Ovary (tissue), 9 donors: ENCODE data around the gene SNX30. TPM values are rescaled to one million over a fixed set of nuclear protein-coding genes. Genes with fewer than 3 reads are reported as not detected.

Experiments used
- DNase-seq, 5 donors: peaks; one replicate each; pipeline ENCODE4 v3.0.0-alpha.2; 2019 to 2020
- H3K27ac ChIP-seq, 2 donors: fragments of 200-600 bp; one replicate each; pipeline versions ENCODE4 v1.5.1 to v1.8.0; 2019 to 2022
- H3K27me3 ChIP-seq: fragments of 200-600 bp; one replicate; pipeline ENCODE4 v1.8.0; 2022
- H3K36me3 ChIP-seq: fragments of 200-600 bp; sonication (generic); one replicate; pipeline ENCODE4 v1.5.1; 2019
- H3K4me1 ChIP-seq: one replicate; pipeline ENCODE4 v1.8.1; 2013; ENCODE audit warnings: mild to moderate bottlenecking, moderate library complexity; ENCODE audit not compliant: insufficient read depth
- H3K4me3 ChIP-seq: fragments of 200-600 bp; sonication (generic); one replicate; pipeline ENCODE4 v1.5.1; 2017
- H3K9me3 ChIP-seq, 2 donors: fragments of 200-600 bp in 1 of 2; sonication (generic) in 1 of 2; one replicate each; pipeline versions ENCODE4 v1.5.1 to v1.8.1; 2013 to 2019; ENCODE audit warnings: mild to moderate bottlenecking in 1 of 2, moderate library complexity in 1 of 2
- CTCF ChIP-seq, 3 donors: fragments of 450-650 bp in 2 of 3; fragments of 200-600 bp in 1 of 3; IDR thresholded peaks; one replicate each; pipeline versions ENCODE4 v1.5.1 to v1.8.0; 2016 to 2022; ENCODE audit warnings: antibody characterized with exemption in 3 of 3, mild to moderate bottlenecking in 1 of 3
- EP300 ChIP-seq: sonication (generic); formaldehyde crosslinking; IDR thresholded peaks from one replicate; pipeline ENCODE4 v1.6.1; 2017; ENCODE audit warnings: antibody characterized with exemption
- POLR2A ChIP-seq: fragments of 450-650 bp; IDR thresholded peaks from one replicate; pipeline ENCODE4 v1.6.1; 2017; ENCODE audit warnings: antibody characterized with exemption, mild to moderate bottlenecking, moderate library complexity
- WGBS, 3 donors: extraction: QIAGEN DNeasy Blood & Tissue Kit in 1 of 3; methylation state at CpG; one replicate each; pipeline versions ENCODE4 v1.1.5 to v1.1.7; 2013 to 2017; 5-methylcytosine and 5-hydroxymethylcytosine counted together
- intact Hi-C, 4 donors: fragments of 100-400 bp; cut with DNase I; formaldehyde crosslinking; loops; one replicate each; pipeline versions ENCODE4 v1.11.0 to v1.15.1; 2022 to 2023
- polyA plus RNA-seq, 2 donors: library from polyadenylated mRNA; stranded (reverse); fragments of 200-250 nt in 1 of 2; fragments of 350-450 nt in 1 of 2; fragmentation: Illumina TruSeq in 1 of 2; extraction: RNeasy Lipid Tissue Mini Kit (QIAGEN cat#74804) in 1 of 2; gene quantifications; one replicate each; pipeline ENCODE4 v1.2.3, GENCODE V29; 2013 to 2014
- total RNA-seq, 7 donors: library from RNA; depleted of rRNA in 2 of 7; stranded (reverse); fragments of >200 nt in 2 of 7; fragmentation: NEBNext Ultra II Directional in 3 of 7; extraction: Animal tissue kit (Norgen Biotek cat#: 25700) in 3 of 7; gene quantifications; one replicate each; pipeline versions ENCODE4 v1.1.0 to v1.2.4, GENCODE V29; 2016 to 2023
- donor health status: DM: no; HTN: no; CAD: no; lungs with moderate emphysema.
- donor health status: DM: no; HTN: no; CAD: no.
- donor health status: Bipolar disorder and iron deficiency.
- donor health status: DM: yes; HTN: yes; CAD: no.
- donor health status: DM: no; HTN: no; CAD: no.
- donor health status: DM: yes; HTN: yes; CAD: no.

The SNX30 gene
- total and polyA plus RNA-seq, 9 donors: 4.3 to 11.8 (median 8.8) TPM

GRCh38 chr9:112711050-112711689 is 39.4 kb upstream of the SNX30 start:
- Histone ChIP-seq H3K27me3 (no peaks in the 10 kb centered on the region), H3K36me3 (no peaks in the 10 kb centered on the region), H3K4me3 (no peak overlapping the region), H3K4me1 (no peaks in the 10 kb centered on the region), H3K27ac (no peak overlapping the region), H3K9me3 (no peaks in the 10 kb centered on the region)
- intact Hi-C loops: loop anchor here in 2 of 4 donors (5.0 to 10.0 kb wide), 2 partner anchors 616 to 624 kb away; no protein-coding TSS in a partner anchor
- 24 to 51% (median 36%) methylated on average over 7 of the region's 7 CpGs for WGBS, 3 donors
- DNase-seq: peak in 1 of 5 donors; percentile 25
- TF ChIP-seq EP300: no peak
- TF ChIP-seq CTCF (IDR thresholded peaks at IDR 0.05): peak in 2 of 3 donors; percentile 36 to 40

GRCh38 chr9:112712678-112713077 is 37.9 kb upstream of the SNX30 start:
- Histone ChIP-seq H3K27me3 (no peaks in the 10 kb centered on the region), H3K36me3 (no peaks in the 10 kb centered on the region), H3K4me3 (no peak overlapping the region), H3K9me3 (no peaks in the 10 kb centered on the region), H3K4me1 (no peaks in the 10 kb centered on the region), H3K27ac (no peak overlapping the region)
- WGBS, 3 donors: 89 to 100% (median 92%) methylated on average over 3 of the region's 3 CpGs
- intact Hi-C loops: loop anchor here in 2 of 4 donors (5.0 to 10.0 kb wide), 2 partner anchors 618 to 625 kb away; no protein-coding TSS in a partner anchor
- no peak for TF ChIP-seq POLR2A
- no peak for TF ChIP-seq CTCF (IDR thresholded peaks at IDR 0.05)
- TF ChIP-seq EP300: no peak
- no peak for DNase-seq

- peak within 1 kb of the TSS; percentile 62 for H3K4me3 ChIP-seq
- H3K4me1 ChIP-seq: no peaks in the 10 kb centered on the region
- 0 to 1% (median 1%) methylated on average over 45 to 51 of the region's 51 CpGs for WGBS, 3 donors
- TF ChIP-seq EP300: no peak
- TF ChIP-seq POLR2A: peak; percentile 62
- no peaks in the 10 kb centered on the region for H3K27me3 ChIP-seq
- H3K36me3 ChIP-seq: no peaks in the 10 kb centered on the region
- peak within 1 kb of the TSS; percentile 79 for H3K27ac ChIP-seq
- H3K9me3 ChIP-seq: no peaks in the 10 kb centered on the region
- intact Hi-C loops: loop anchor here in 1 of 4 donors (10.0 kb wide), 1 partner anchor 623 kb away; no protein-coding TSS in a partner anchor
- DNase-seq: peak; percentile 92 to 96 (median 94)
These were observed 32.8 kb upstream of the SNX30 start, which contains the start of gene INIP for GRCh38 chr9:112717661-112718331. INIP (minus strand) TSS chr9:112718117; CDS start chr9:112716485, 1,632 bp downstream.

- H3K27ac ChIP-seq: peak overlapping the region in 1 of 2 donors; percentile 50
- 33 to 55% (median 36%) methylated on average over 1 of the region's 1 CpG for WGBS, 3 donors
- no peaks in the 10 kb centered on the region for H3K27me3 ChIP-seq
- no peak overlapping the region for H3K4me3 ChIP-seq
- TF ChIP-seq EP300 (no peak), POLR2A (no peak), CTCF (IDR thresholded peaks at IDR 0.05) (no peak)
- H3K9me3 ChIP-seq: no peaks in the 10 kb centered on the region
- intact Hi-C loops: loop anchor here in 1 of 4 donors (10.0 kb wide), 1 partner anchor 624 kb away; no protein-coding TSS in a partner anchor
- DNase-seq: no peak
- no peaks in the 10 kb centered on the region for H3K36me3 ChIP-seq
- H3K4me1 ChIP-seq: no peaks in the 10 kb centered on the region
These were observed 31.3 kb upstream of the SNX30 start for GRCh38 chr9:112719241-112719691.
